ENCODE data around the gene ARHGEF2.

Gene ARHGEF2

DNA sequence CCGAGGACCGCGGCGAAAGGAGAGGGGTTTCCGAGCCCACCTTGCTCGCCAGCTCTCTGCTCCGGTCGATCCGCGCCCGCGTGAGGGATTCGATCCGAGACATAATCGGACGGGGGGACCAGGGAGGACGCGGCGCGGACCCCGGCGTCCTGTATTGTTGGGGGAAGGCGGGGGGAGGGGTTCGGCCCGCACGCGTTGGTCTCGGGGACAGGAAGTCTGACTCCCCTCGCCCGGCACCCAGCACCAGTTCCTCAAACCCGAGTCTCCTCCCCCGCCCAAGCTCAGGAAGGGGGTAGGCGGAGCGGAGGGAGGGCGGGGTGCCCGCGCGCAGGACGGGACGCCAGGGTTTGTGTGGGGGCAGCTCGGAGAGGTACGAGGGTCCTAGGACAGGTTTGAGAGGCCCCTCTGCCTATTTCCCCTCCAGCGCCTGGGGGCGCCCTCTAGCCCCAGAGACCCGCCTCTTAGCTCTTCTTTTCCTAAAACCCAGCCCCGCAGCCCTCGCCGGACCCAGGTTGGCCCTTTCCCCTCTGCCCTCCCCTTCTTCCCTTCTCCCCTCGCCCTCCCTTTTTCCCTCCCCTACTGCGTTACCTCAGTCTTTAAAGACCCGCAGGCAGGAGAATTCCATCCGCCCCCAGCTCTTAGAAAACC is at the start of gene ARHGEF2:
ARHGEF2 (minus strand) TSS at position 223 of the 648 bp plus-strand sequence; CDS start at position 103, 120 bp downstream.
- peak; percentile 78 for DNase-seq (ENCODE audit: low spot score)

DNA sequence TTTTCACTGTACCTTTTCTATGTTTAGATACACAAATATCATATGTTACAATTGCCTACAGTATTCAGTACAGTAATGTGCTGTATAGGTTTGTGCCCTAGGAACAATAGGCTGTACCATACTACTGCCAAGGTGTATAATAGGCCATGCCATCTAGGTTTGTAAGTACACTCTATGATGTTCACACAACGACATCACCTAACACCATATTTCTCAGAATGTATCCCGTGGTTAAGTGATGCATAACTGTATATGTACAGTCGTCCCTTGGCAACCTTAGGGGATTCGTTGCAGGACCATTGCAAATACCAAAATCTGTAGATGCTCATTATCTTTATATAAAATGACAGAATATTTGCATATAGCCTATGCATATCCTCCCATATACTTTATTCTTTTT is 48.2 kb upstream of the ARHGEF2 start:
- DNase-seq (ENCODE audit: low spot score), result no peak

DNA sequence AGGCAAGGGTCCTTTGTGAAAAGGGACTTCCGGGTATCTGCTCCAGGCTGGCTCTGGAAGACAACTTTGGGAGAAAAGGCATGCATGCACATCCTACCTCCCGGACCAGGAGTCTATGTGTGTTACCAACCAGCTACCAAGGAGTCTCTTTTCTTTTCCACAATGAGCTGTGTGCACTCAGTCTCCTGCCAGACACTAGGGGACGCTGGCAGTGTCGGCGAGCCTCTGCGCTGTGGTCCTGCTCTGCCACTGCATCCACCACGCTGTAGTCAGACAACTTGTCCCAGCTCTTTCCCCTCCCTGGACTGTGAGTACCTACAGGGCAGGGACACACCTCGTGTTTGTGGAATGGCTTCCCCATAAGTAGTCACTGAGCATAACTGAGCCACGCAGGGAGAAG is 47.5 kb upstream of the ARHGEF2 start:
- peak; percentile 49 for DNase-seq (ENCODE audit: low spot score)

DNA sequence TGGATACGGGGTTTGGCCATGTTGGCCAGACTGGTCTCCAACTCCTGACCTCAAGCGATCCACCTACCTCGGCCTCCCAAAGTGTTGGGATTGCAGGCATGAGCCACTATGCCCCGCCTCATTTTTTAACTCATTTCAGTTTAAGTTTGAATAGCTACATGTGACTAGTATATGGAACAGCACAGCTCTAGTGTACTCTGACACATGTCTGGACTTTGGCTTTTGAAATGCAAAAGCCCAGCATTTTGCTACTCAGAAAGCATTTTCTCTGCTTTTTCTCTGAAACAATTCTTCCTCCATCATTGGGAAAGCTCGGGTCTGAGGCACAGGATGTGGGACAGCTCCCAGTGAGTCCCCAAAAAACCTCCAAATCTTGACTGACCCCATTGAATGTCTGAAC is 46.5 kb upstream of the ARHGEF2 start:
- DNase-seq (ENCODE audit: low spot score), result no peak

DNA sequence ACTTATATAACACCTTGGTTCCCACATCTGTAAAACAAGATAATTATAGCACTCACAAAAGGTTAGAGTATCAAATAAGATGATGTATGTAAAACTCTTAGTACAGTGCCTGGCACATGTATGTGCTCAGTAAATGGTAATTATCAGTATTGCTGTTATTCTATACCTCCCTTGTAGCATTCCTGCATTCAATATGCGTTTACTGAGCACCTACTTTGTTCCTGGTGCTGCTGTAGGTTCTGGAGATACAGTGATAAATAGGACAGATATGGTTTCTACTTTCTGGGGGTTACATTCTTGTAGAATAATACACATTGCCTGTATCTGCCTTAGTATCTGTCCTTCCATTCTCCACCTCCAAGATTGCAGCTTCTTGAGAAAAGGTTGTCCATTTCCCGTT is 43.6 kb upstream of the ARHGEF2 start:
- DNase-seq (ENCODE audit: low spot score), result no peak

DNA sequence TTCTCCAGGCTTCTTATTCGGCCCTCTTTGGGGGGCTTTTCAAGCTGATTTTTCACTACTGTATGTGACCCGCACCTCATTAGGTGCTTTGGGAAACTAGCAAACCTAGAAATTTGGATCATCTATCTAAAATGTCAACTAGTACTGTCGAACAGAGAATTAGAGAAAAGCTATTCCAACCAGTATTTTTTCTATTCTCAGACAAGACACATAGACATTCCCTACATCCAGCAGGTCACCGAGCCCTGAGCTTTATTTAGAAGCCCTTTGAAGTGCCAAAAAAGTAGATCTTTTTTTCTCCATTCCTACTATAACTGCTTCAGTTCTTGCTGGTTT is 42.7 kb upstream of the ARHGEF2 start:
- DNase-seq (ENCODE audit: low spot score), result no peak

DNA sequence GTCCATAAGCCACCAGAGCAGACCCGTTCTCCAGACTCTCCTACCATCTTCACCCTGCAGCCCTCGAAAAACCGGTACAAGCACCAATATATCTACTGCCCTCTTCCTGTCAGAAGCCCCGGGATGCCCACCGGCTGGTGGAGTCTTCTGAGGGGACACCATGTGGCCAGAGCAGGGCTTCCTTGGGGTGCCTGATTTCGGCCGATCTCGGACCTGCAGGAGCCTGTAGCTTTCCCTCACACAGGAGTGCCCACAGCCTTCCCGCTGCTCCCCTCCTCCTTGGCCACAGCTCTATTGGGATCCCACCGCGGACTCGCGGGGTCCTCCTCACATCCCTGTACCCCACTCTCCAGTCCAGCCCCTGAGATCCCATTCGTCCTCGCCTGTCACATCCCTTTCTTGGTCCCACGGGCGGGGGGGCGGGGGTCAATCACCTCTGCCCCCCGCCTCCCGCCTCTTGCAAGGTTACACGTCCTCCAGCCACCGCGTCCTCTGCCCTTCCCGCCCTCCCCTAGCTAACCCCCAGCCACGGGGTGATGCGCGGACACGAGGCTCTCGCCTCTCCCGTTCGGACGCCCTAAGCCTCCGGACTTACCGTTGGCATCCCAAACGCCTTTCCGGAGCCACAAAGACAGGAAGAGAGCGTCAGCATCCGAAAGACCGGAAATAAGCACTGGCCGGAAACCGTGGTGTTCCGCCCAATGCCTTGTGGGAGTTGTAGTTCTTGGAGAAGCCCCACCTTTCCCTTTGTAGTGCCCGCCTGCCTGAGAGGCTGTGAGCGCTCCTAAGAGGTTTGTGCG is 42.1 kb upstream of the ARHGEF2 start, which contains the start of gene SSR2:
SSR2 (minus strand) TSS at position 659 of the 800 bp plus-strand sequence. CDS start 784 bp downstream, outside the sequence.
- peak; percentile 90 for DNase-seq (ENCODE audit: low spot score)

DNA sequence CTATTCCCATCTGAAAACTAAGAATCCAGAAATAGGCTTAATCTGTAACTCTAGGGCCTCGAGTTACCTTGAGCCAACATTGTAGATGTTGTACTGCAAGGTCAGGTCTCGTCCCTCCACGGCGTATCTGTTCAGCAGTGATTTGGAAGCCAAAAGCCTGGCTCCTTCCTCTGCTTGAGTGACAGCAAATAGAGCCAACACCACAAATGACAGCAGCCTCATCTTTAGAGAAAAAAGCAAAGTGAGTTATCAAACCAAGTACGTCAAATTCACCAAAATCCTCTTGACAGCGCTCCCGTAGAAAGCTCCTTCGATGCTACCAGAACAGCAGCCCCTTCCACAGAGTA is 41.6 kb upstream of the ARHGEF2 start:
- DNase-seq (ENCODE audit: low spot score), result no peak

DNA sequence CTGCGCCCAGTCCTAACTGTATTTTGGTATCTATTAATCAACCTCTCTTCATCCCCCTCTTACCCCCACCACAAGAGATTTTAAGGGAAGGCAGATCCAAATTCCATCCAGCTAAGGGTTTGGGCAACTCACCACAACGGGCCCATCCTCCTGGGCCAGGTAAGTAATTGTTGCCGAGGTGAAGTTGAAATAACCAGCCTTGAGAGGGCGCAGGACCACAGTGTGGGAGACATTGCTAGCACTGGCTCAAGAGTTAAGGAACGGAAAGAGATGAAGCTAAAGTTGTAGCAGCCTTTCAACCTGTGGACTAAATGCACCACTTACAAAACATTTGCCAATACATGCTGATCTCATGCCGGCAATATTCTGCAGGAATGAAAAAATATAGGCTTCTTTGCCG is 36.5 kb upstream of the ARHGEF2 start:
- DNase-seq (ENCODE audit: low spot score), result no peak

DNA sequence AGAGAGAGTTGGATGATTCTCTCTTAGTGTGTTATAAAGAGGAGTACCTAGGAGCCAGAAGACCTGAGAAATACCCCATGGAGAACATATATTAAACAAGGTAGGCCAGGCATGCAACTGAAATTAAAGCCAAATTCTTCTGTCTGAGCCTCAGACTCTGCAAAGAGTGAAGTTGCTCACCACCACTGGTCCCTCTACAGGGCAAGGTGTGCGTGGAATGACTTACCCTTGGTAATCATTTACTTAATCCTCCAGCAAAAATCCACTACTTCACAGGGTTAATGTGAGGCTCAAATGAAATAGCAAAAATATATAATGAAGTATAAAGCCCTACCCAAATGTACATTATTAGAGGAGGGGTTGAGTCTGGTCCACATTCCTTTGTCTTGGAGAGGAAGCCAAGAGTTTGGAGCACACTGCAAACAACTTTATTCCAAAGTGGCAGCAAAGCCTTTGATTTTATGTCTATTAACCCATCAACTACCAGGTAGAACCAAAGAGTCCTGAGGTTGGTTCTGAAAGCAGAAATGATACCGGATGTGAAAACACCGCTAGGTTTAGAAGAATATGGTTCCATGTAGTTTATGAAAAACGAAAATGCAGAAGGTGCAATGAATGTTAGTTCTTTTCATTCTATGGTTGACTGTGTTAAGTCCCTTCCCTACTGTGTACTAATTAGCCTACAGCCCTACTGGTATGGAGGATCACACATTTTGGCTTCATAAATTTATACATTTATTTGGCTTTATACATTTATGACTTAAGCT is 33.9 kb upstream of the ARHGEF2 start:
- DNase-seq (ENCODE audit: low spot score), result no peak

DNA sequence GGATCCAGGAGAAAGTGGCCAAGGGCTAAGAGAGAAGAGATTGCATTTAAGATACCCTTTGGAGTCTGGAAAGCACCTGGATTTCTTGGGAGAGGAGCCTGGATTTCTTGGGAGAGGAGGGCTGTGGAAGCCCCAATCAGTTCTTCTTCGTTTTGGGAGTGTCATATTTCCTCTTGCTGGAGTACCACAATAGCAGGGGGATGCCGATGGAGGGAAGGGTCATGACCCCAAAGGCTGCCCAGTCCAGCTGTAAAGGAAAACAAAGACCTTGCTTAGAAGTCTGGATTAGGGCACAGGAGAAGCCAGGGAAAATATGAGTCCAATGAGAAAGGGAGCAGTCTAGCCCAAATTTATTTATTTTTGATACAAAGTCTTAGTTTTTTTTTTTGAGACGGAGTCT is 31.1 kb upstream of the ARHGEF2 start:
- DNase-seq (ENCODE audit: low spot score), result no peak

DNA sequence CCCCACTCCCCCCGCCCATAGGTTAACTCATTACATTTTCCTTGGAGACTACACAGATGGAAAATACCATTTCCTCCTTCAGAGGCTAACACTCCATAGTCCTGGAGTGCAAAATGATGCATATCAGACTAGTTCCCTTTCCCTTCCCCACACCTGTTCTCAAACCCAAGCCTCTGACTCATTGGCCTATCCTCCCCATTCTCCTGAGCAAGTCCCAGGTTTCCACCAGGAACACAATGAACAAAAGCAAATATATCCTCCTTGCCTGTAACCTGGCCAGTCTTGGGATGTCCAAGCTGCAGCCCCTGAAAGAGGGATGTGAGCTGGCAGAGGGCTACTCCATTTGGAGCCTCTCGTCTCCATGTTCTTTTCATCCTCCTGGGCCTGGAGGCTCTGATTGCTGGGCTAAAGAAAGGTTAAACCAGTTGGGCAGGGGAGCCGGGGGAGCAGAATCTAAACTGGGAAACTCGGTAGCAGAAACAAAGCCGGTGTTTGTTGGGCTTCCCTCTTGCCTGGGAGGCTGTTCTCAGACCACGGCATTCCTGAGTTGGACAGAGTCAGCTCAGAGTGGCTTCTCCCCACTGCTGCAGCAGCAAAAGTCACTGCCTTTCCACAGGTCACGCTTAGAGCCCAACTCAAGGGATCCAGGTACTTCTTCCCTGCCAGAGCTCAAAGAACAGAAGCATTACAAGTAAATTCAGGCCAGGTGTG is 28.5 kb upstream of the ARHGEF2 start:
- DNase-seq (ENCODE audit: low spot score), result peak; percentile 70

DNA sequence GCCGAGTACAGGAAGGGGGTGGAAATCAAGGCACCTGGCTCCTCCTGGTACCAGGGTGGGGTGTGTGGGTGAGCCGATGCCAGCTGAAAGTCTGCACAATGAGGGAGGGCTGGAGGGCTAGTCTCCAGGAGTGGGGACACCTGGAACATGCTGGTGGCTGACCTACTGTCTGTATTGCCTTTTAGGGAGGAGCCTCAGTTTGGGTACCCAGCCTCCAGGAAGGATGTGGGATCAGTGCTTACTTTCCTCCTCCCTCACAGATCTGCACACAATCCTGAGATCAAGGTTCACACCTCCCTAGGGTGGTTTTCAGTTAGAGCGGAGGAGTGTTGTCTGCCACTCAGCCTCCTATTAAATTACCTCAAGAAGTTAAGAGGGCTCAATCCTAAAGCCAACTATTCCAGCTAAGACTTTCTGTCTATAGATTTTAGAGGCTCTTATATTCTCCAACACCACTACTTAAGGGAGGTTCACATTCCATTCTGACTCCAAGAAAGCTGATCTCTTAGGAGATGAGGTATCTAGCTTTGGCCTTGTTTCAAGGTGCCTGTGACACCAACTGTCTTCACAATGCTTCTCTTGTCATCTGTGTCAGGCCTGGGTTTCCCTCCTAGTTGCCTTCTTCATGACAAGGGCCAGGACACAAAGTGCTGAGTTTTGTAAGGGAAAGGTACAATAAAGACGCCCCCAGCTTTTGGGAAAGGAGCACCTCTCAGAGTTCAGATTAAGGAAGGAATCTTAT is 26.7 kb upstream of the ARHGEF2 start:
- no peak for DNase-seq (ENCODE audit: low spot score)

DNA sequence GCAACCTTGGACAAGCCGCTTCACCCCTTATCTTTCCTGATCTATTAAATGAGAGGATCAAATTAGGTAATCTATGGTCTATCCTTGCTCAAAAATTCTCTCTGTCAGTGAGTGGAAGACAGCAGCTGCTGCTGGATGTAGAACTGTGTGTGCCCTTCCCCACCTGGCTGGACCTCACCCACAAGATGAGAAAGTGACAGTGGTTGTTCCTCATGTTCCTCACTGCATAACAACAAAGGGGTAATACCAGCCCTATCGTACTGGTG is 25.5 kb upstream of the ARHGEF2 start:
- DNase-seq (ENCODE audit: low spot score), result no peak

DNA sequence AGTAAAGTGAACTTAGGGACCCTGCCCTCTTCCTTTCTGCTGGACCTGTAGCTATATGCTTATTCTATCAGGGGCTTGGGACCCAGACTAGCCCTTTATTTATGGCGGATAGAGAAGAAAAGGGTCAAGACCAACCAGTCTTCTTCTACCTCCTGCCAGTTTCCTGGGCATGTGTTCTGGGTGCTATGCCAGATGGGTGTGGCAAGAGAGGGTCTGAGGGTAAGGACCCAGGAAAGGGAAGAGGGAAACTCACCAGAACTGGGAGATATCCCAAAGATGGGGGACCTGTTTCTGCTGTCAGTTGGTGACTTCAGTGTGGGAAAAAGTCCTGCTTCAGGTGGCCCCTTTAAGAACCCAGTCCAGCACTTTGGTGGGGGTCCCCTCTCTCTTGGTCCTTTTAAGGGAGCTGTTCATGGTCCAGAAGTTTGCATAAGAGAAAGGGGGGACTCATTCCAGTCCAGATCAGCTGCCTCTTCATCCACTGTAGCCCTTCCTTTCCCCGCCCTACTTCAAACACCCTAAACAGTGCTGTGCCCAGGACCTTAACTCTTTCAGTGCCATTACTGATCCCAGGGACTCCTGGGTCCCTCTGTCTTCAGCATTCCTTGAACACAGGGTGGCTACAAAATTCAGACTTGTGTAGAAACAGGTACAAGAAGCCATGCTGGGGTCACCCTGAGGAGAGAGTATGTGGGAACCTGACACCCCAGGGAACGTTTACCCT is 24.0 kb upstream of the ARHGEF2 start:
- no peak for DNase-seq (ENCODE audit: low spot score)

DNA sequence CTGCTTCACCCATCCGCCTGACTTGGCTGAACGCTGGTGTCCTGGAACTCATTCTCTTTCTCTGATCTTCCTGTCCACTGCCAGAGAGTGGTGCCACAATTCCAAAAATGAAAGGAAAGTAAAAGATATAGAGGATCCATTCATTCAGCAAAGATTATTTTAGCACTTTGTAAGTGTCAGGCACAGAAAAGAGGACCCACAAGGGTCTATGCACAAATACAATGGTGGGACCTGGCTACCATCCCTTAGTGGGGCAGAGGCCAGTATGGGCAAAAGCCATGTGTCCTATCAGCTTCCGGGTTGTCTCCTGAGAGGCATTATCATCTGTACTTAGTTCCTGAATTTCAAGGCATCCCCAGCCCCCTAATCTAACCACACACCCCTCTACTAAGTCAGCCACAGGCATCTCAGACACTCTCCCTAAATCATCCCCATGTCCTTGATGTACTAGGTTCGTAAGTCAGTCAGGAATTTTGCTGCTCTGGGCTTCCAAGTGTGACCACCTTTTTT is 23.4 kb upstream of the ARHGEF2 start:
- DNase-seq (ENCODE audit: low spot score), result peak; percentile 78

DNA sequence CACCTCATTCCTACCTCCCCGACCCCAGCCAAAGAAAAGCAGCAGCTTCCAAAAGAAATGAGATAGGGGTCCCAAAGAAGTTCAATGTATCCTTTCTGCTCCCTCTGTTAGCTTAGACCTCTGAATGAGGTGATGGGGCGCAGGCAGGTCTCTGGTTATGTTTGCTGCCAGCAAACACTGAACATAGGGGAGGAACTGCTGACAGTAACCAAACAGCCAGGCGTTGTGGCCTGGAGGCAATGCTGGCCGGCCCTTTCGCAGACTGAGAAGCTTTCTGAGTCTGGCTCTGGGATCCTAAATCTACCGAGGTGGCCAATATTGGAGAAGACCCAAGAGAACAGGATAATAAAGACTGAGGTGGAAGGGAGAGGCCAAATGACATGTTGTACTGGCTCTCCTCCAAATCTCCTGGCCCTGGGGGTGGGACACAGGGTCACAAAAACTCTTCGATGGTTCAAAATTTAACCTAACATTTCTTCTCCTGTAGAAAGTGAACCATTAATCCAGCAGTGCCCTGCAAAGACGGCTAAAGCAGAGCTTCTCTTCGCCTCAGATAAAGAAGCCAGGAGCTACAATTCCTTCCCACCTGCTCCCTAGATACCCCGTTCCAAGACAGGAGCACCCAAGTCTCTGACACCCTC is 22.8 kb upstream of the ARHGEF2 start:
- DNase-seq (ENCODE audit: low spot score), result no peak

DNA sequence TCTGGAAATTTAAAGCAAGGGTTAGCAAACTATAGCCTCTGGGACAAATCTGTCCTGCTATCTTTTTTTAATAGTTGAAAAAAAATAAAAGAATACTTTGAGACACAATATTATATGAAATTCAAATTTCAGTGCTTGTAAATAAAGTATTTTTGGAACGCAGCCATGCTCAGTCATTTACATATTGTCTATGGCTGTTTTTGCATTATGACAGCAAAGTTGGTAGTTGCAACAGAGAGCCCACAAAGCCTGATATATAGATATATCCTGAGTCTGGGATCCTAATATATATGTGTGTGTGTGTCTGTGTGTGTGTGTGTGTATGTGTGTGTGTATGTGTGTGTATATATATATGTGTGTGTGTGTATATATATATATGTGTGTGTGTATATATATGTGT is 21.6 kb upstream of the ARHGEF2 start:
- no peak for DNase-seq (ENCODE audit: low spot score)

DNA sequence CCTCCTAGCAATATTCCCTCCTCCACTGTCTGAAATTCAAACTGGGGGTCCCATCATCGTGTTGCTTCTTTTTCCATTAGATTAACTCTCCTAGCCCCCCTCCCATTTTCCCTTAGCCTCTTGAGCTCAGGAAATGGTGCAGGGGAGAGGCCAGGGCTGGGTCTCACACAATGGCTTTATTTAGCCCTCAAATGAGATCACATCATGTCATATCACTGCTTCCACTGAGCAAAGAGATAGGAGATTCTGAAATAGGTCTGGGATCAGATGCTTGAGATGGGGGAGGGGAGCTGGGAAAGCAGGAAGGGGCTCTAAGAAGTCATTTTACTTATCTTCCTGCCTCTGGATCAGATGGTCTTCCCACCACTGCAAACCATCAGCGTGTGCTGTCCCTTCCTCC is 17.8 kb upstream of the ARHGEF2 start:
- DNase-seq (ENCODE audit: low spot score), result no peak

DNA sequence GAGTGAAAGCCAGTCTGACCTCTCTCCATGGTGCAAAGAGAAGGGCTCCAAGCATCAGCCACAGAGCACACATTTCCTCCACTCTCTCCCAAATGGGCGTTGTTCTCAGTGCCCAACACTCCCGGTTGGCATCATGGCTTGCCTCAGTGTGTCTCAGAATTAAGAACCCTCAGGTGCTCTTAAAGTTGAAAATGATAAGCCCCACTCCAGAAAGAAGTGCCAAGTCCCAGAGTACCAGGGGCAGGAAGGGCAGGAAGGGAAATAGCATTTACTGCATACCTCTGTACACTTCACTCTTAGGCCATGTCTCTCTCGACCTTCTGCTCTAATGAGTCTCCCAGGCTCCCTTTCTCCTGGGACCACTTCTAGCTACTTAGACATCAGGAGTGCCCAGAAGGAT is 15.2 kb upstream of the ARHGEF2 start:
- DNase-seq (ENCODE audit: low spot score), result no peak
